Testis (tissue), 2 donors: ENCODE measurements around the gene CATSPERD.

Source experiments
- CTCF ChIP-seq, 3 experiments: fragments of 450-650 bp in 2 of 3; fragments of 200-600 bp in 1 of 3; sonication (generic) in 1 of 3; IDR thresholded peaks; one replicate each; pipeline ENCODE4 v1.5.1; 2016 to 2019; ENCODE audit warnings: antibody characterized with exemption in 3 of 3, mild to moderate bottlenecking in 2 of 3, moderate library complexity in 1 of 3
- POLR2A ChIP-seq: fragments of 450-650 bp; IDR thresholded peaks from one replicate; pipeline ENCODE4 v1.6.1; 2017; ENCODE audit warnings: antibody characterized with exemption, mild to moderate bottlenecking, moderate library complexity

- TF ChIP-seq POLR2A, result no peak
- no peak for TF ChIP-seq CTCF (IDR thresholded peaks at IDR 0.05)
Measured at GRCh38 chr19:5793188-5793587, 72.8 kb downstream of the CATSPERD start.
